WI38 (cell line): ENCODE data around the gene TCEA2.
A peak's percentile ranks its signal among the peaks of the same experiment; 100 is the strongest.

Source experiments
- H3K4me3 ChIP-seq: 2 replicates; pipeline ENCODE4 v1.5.1; 2011; ENCODE audit warnings: low read depth, mild to moderate bottlenecking, control low read depth, low read length
- CTCF ChIP-seq: IDR thresholded peaks from 2 replicates; pipeline ENCODE4 v1.5.1; 2012; ENCODE audit warnings: low read depth, mild to moderate bottlenecking, control low read depth, low read length

Gene TCEA2

GRCh38 chr20:64079273-64080012 is 16.4 kb downstream of the TCEA2 start, which contains the start of gene RGS19:
Gene RGS19 (minus strand): TSS chr20:64079518. CDS start chr20:64076886, 2,632 bp downstream.
- H3K4me3 ChIP-seq, result peak within 1 kb of the TSS; percentile 78
- no peak for TF ChIP-seq CTCF

- no peak for TF ChIP-seq CTCF
- peak within 1 kb of the TSS; percentile 78 for H3K4me3 ChIP-seq
Measured at GRCh38 chr20:64080013-64080812, 17.2 kb downstream of the TCEA2 start, which contains the start of gene OPRL1. Gene OPRL1 (plus strand): TSS chr20:64080082. CDS start chr20:64092721, 12,639 bp downstream.

GRCh38 chr20:64080813-64081623 is 18.0 kb downstream of the TCEA2 start:
- H3K4me3 ChIP-seq, result no peak overlapping the region
- no peak for TF ChIP-seq CTCF

- no peak overlapping the region for H3K4me3 ChIP-seq
- TF ChIP-seq CTCF, result no peak
Measured at GRCh38 chr20:64081624-64081964, 18.6 kb downstream of the TCEA2 start.

GRCh38 chr20:64082126-64082731 is 19.2 kb downstream of the TCEA2 start:
- TF ChIP-seq CTCF, result no peak
- no peak overlapping the region for H3K4me3 ChIP-seq

- TF ChIP-seq CTCF, result no peak
- peak overlapping the region; percentile 34; the same call in 1 of the 2 replicates for H3K4me3 ChIP-seq
Measured at GRCh38 chr20:64082820-64083377, 19.9 kb downstream of the TCEA2 start.
